Endodermal cell (in vitro differentiated cells): ENCODE measurements around the gene MCF2L2. TPM values are rescaled to one million over a fixed set of nuclear protein-coding genes. Genes with fewer than 3 reads are reported as not detected.
"Not testable (repeated sequence)": the region's sequence is repeated elsewhere in the genome, so short reads cannot be mapped to it uniquely, and the experiment has no call there.

Experiments used
- DNase-seq: peaks from one replicate; pipeline ENCODE4 v3.0.0-alpha.2; 2017
- H3K27ac ChIP-seq: 2 replicates; pipeline ENCODE4 v1.5.1; 2013; ENCODE audit warnings: mild to moderate bottlenecking, low read depth, low read length, moderate library complexity
- H3K27me3 ChIP-seq: 2 replicates; pipeline ENCODE4 v1.6.1; 2013; ENCODE audit warnings: mild to moderate bottlenecking, low read length, moderate library complexity; ENCODE audit not compliant: insufficient read depth, control insufficient read depth, poor library complexity, severe bottlenecking
- H3K36me3 ChIP-seq: 2 replicates; pipeline ENCODE4 v1.7.0; 2013; ENCODE audit warnings: mild to moderate bottlenecking, low read length, moderate library complexity; ENCODE audit not compliant: control insufficient read depth, insufficient read depth
- H3K4me1 ChIP-seq: one replicate; pipeline ENCODE4 v1.7.0; 2013; ENCODE audit warnings: low read length; ENCODE audit not compliant: control insufficient read depth, insufficient read depth
- H3K4me3 ChIP-seq: 2 replicates; pipeline ENCODE4 v1.5.1; 2013; ENCODE audit warnings: mild to moderate bottlenecking, low read length, moderate library complexity
- H3K9ac ChIP-seq: 2 replicates; pipeline ENCODE4 v1.6.1; 2013; ENCODE audit warnings: mild to moderate bottlenecking, low read length, moderate library complexity; ENCODE audit not compliant: poor library complexity, severe bottlenecking; ENCODE audit errors: extremely low read depth
- H3K9me3 ChIP-seq: 2 replicates; pipeline ENCODE4 v1.6.1; 2013; ENCODE audit warnings: mild to moderate bottlenecking, low read length, moderate library complexity; ENCODE audit not compliant: control insufficient read depth
- H3K27ac Mint-ChIP-seq: 2 replicates; pipeline ENCODE4 v1.8.0; 2020; ENCODE audit warnings: mixed read lengths
- H3K27me3 Mint-ChIP-seq: 2 replicates; pipeline ENCODE4 v1.8.0; 2021; ENCODE audit warnings: mild to moderate bottlenecking, mixed read lengths; ENCODE audit not compliant: insufficient read depth
- H3K36me3 Mint-ChIP-seq: 2 replicates; pipeline ENCODE4 v1.8.0; 2020; ENCODE audit warnings: low read depth, mixed read lengths
- H3K4me1 Mint-ChIP-seq: 2 replicates; pipeline ENCODE4 v1.8.0; 2020; ENCODE audit warnings: mixed read lengths
- H3K4me3 Mint-ChIP-seq: 2 replicates; pipeline ENCODE4 v1.8.0; 2020; ENCODE audit warnings: mild to moderate bottlenecking, moderate library complexity, mixed read lengths
- H3K9me3 Mint-ChIP-seq: 2 replicates; pipeline ENCODE4 v1.8.0; 2020; ENCODE audit warnings: mild to moderate bottlenecking, mixed read lengths
- CTCF ChIP-seq: fragments of 200-600 bp; sonication (generic); conservative IDR thresholded peaks from 2 replicates; pipeline ENCODE4 v1.5.0; 2021; ENCODE audit warnings: antibody characterized with exemption, mild to moderate bottlenecking
- WGBS, 2 experiments: methylation state at CpG; one replicate each; pipeline versions ENCODE4 v1.1.5 to v1.1.7; 2013; ENCODE audit warnings: missing lambda C conversion rate in 2 of 2, mixed read lengths in 1 of 2; ENCODE audit not compliant: insufficient coverage in 1 of 2, insufficient read length in 1 of 2; 5-methylcytosine and 5-hydroxymethylcytosine counted together
- total RNA-seq, 2 donors: library from RNA; stranded (reverse); fragmentation: NEBNext Ultra II Directional in 1 of 2; extraction: Animal tissue kit (Norgen Biotek cat#: 25700) in 1 of 2; gene quantifications; 2 replicates in 1 of 2; 3 replicates in 1 of 2; pipeline ENCODE4 v1.2.1, GENCODE V29; 2021

The MCF2L2 gene
- total RNA-seq, 2 donors from 2014 or later = 72.6 to 86.5 TPM

GRCh38 chr3:183233966-183234365 lies 194.5 kb downstream of the MCF2L2 start:
- Histone ChIP-seq H3K27ac (no peak overlapping the region), H3K4me3 (no peak overlapping the region), H3K27me3 (no peaks in the 10 kb centered on the region), H3K4me1 (no peaks in the 10 kb centered on the region), H3K36me3 (peaks cover 18% of the 10 kb centered on the region), H3K9me3 (peaks cover 6% of the 10 kb centered on the region), H3K9ac (no peak overlapping the region)
- H3K27ac Mint-ChIP-seq = no peak overlapping the region
- no peak for TF ChIP-seq CTCF
- no peak for DNase-seq
- peaks cover 37% of the 10 kb centered on the region for H3K36me3 Mint-ChIP-seq
- no peaks in the 10 kb centered on the region for H3K4me1 Mint-ChIP-seq
- H3K4me3 Mint-ChIP-seq = no peak overlapping the region
- WGBS, 2 experiments = 94 to 98% methylated on average over 4 of the region's 4 CpGs
- H3K9me3 Mint-ChIP-seq = peaks cover 6% of the 10 kb centered on the region
- H3K27me3 Mint-ChIP-seq = no peaks in the 10 kb centered on the region

DNA sequence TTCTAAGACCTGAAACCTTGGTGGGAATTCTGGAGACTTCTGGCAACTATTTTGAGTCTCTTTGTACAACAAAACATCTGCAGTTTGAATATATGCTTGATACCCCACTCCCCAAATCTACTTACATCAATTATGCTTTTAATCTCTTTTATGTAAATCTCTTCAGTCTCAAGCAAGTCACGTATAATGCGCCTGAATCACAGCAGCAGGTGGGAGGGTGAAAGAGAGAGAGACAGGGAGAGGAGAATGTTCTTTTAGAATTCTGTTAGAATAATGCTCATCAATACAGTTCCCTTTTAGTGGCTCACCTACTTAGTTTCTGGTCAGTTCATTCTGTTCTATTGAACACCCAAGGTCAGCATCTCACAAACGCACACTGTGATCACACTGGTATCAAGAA lies 197.6 kb downstream of the MCF2L2 start:
- Histone ChIP-seq H3K36me3 (peaks cover 48% of the 10 kb centered on the region), H3K9me3 (no peaks in the 10 kb centered on the region), H3K4me1 (no peaks in the 10 kb centered on the region), H3K9ac (no peak overlapping the region), H3K27me3 (no peaks in the 10 kb centered on the region), H3K27ac (no peak overlapping the region), H3K4me3 (no peak overlapping the region)
- Mint-ChIP-seq H3K36me3 (peaks cover 52% of the 10 kb centered on the region), H3K4me1 (no peaks in the 10 kb centered on the region), H3K4me3 (no peak overlapping the region), H3K9me3 (no peaks in the 10 kb centered on the region), H3K27me3 (no peaks in the 10 kb centered on the region), H3K27ac (no peak overlapping the region)
- TF ChIP-seq CTCF = no peak
- 95 to 100% methylated on average over 3 of the region's 3 CpGs for WGBS, 2 experiments
- DNase-seq = no peak

DNA sequence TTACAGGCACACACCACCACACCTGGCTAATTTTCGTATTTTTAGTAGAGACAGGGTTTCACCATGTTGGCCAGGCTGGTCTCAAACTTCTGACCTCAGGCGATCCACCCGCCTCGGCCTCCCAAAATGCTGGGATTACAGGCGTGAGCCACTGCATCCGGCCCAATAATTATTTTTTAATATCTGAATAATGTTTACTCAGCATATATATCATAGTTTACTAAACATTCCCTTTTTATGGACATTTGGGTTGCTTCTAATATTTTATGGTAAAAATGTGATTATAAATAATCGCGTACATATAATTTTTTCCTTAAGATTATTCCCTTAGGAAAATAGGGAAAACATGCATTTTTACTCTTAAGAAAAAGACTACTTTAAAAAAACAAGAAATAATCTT lies 198.2 kb downstream of the MCF2L2 start:
- not testable (repeated sequence) for H3K27ac Mint-ChIP-seq, H3K9me3 ChIP-seq, H3K9ac ChIP-seq, H3K4me1 ChIP-seq, H3K4me3 ChIP-seq, H3K9me3 Mint-ChIP-seq, H3K4me3 Mint-ChIP-seq, H3K27me3 ChIP-seq, H3K4me1 Mint-ChIP-seq, H3K27me3 Mint-ChIP-seq, DNase-seq, H3K27ac ChIP-seq
- WGBS, 2 experiments = 67 to 94% methylated on average over 3 to 5 of the region's 8 CpGs
- peaks cover 56% of the 10 kb centered on the region for H3K36me3 Mint-ChIP-seq
- H3K36me3 ChIP-seq = peaks cover 54% of the 10 kb centered on the region

DNA sequence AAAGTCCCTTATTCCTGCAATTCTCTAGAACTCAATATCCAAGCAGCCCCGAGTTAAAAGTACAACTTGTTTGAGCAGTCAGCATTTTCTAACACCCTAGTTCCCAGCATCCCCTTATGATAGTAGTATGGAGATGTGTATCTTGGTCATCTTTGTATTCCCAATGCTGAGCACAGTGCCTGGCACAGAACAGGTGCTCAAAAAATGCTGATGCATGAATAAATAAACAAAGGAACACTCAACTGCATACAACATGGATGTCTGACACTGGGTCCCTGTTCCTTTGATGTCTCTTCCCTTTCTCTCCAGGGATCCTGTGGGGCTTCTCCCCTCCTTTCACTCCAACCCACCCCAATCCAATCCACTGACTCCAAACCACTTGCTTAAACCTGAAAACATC lies 199.2 kb downstream of the MCF2L2 start:
- no peaks in the 10 kb centered on the region for H3K4me1 ChIP-seq
- Mint-ChIP-seq H3K27me3 (no peaks in the 10 kb centered on the region), H3K4me3 (no peak overlapping the region), H3K9me3 (no peaks in the 10 kb centered on the region), H3K36me3 (peaks cover 65% of the 10 kb centered on the region), H3K4me1 (no peaks in the 10 kb centered on the region), H3K27ac (no peak overlapping the region)
- H3K9ac ChIP-seq = no peak overlapping the region
- no peaks in the 10 kb centered on the region for H3K9me3 ChIP-seq
- no peak overlapping the region for H3K4me3 ChIP-seq
- H3K27ac ChIP-seq = no peak overlapping the region
- no peak for DNase-seq
- H3K36me3 ChIP-seq = peaks cover 60% of the 10 kb centered on the region
- WGBS, 2 experiments = 87% methylated on average over 1 of the region's 1 CpG; no CpG with 5 or more reads in 1 of the 2 experiments
- TF ChIP-seq CTCF = no peak
- H3K27me3 ChIP-seq = no peaks in the 10 kb centered on the region
